Measurements from ENCODE around the gene SRGAP3.

Gene SRGAP3

GRCh38 chr3:9066141-9066540, 183.3 kb downstream of the SRGAP3 start:
- H3K36me3 ChIP-seq (replicated peaks; ENCODE audit: low read depth, low read length) = peaks cover 4% of the 10 kb centered on the region
- peaks cover 13% of the 10 kb centered on the region for H3K27me3 ChIP-seq (ENCODE audit: low read depth, low read length)
- no peaks in the 10 kb centered on the region for H3K79me2 ChIP-seq (ENCODE audit: low read length)
- no peaks in the 10 kb centered on the region for H3K4me1 ChIP-seq (ENCODE audit: low read length)
- no peak overlapping the region for H3K27ac ChIP-seq (ENCODE audit: low read length)
- TF ChIP-seq CTCF (IDR thresholded peaks at IDR 0.05; ENCODE audit: low read depth, low read length) (no peak), EZH2phosphoT487 (IDR thresholded peaks at IDR 0.05; ENCODE audit: low read depth) (no peak)
- no peak overlapping the region for H3K4me2 ChIP-seq (ENCODE audit: low read length)
- no peak overlapping the region for H3K9ac ChIP-seq (ENCODE audit: low read length)
- H2AFZ ChIP-seq (ENCODE audit: low read depth, low read length) = no peak overlapping the region
- no peak overlapping the region for H3K4me3 ChIP-seq (ENCODE audit: low read length)
- H4K20me1 ChIP-seq (ENCODE audit: insufficient read depth, low read length) = no peaks in the 10 kb centered on the region
- H3K9me3 ChIP-seq (ENCODE audit: insufficient read depth, low read length) = 0 out of 2 replicates have a peak, but pooled peaks cover 5% of the 10 kb centered on the region

GRCh38 chr3:9064850-9065249, 184.6 kb downstream of the SRGAP3 start:
- peaks cover 4% of the 10 kb centered on the region for H3K36me3 ChIP-seq (replicated peaks; ENCODE audit: low read depth, low read length)
- TF ChIP-seq CTCF (IDR thresholded peaks at IDR 0.05; ENCODE audit: low read depth, low read length) = no peak
- no peak overlapping the region for H3K4me3 ChIP-seq (ENCODE audit: low read length)
- no peaks in the 10 kb centered on the region for H4K20me1 ChIP-seq (ENCODE audit: insufficient read depth, low read length)
- H3K4me2 ChIP-seq (ENCODE audit: low read length) = no peak overlapping the region
- H3K4me1 ChIP-seq (ENCODE audit: low read length) = peaks cover 7% of the 10 kb centered on the region
- no peak overlapping the region for H2AFZ ChIP-seq (ENCODE audit: low read depth, low read length)
- no peak overlapping the region for H3K27ac ChIP-seq (ENCODE audit: low read length)
- H3K9ac ChIP-seq (ENCODE audit: low read length) = no peak overlapping the region
- peaks cover 7% of the 10 kb centered on the region; the same call in 1 of the 2 replicates for H3K27me3 ChIP-seq (ENCODE audit: low read depth, low read length)
- no peaks in the 10 kb centered on the region for H3K79me2 ChIP-seq (ENCODE audit: low read length)
- 0 out of 2 replicates have a peak, but pooled peaks cover 5% of the 10 kb centered on the region for H3K9me3 ChIP-seq (ENCODE audit: insufficient read depth, low read length)

GRCh38 chr3:9064251-9064650, 185.2 kb downstream of the SRGAP3 start:
- peaks cover 13% of the 10 kb centered on the region for H3K4me1 ChIP-seq (ENCODE audit: low read length)
- H3K79me2 ChIP-seq (ENCODE audit: low read length) = no peaks in the 10 kb centered on the region
- peaks cover 4% of the 10 kb centered on the region for H3K36me3 ChIP-seq (replicated peaks; ENCODE audit: low read depth, low read length)
- H3K4me3 ChIP-seq (ENCODE audit: low read length) = no peak overlapping the region
- no peaks in the 10 kb centered on the region for H4K20me1 ChIP-seq (ENCODE audit: insufficient read depth, low read length)
- TF ChIP-seq CTCF (IDR thresholded peaks at IDR 0.05; ENCODE audit: low read depth, low read length) (no peak), EZH2phosphoT487 (IDR thresholded peaks at IDR 0.05; ENCODE audit: low read depth) (no peak)
- no peak overlapping the region for H3K27ac ChIP-seq (ENCODE audit: low read length)
- H2AFZ ChIP-seq (ENCODE audit: low read depth, low read length) = no peak overlapping the region
- 0 out of 2 replicates have a peak, but pooled peaks cover 5% of the 10 kb centered on the region for H3K9me3 ChIP-seq (ENCODE audit: insufficient read depth, low read length)
- H3K9ac ChIP-seq (ENCODE audit: low read length) = no peak overlapping the region
- peaks cover 7% of the 10 kb centered on the region; the same call in 1 of the 2 replicates for H3K27me3 ChIP-seq (ENCODE audit: low read depth, low read length)
- H3K4me2 ChIP-seq (ENCODE audit: low read length) = no peak overlapping the region

GRCh38 chr3:9062570-9062969, 186.9 kb downstream of the SRGAP3 start:
- Histone ChIP-seq H3K9ac (ENCODE audit: low read length) (no peak overlapping the region), H3K36me3 (replicated peaks; ENCODE audit: low read depth, low read length) (peaks cover 4% of the 10 kb centered on the region), H3K27me3 (ENCODE audit: low read depth, low read length) (peaks cover 7% of the 10 kb centered on the region; the same call in 1 of the 2 replicates), H3K4me3 (ENCODE audit: low read length) (no peak overlapping the region), H3K4me2 (ENCODE audit: low read length) (no peak overlapping the region), H3K9me3 (ENCODE audit: insufficient read depth, low read length) (0 out of 2 replicates have a peak, but pooled peaks cover 5% of the 10 kb centered on the region), H3K27ac (ENCODE audit: low read length) (no peak overlapping the region), H3K79me2 (ENCODE audit: low read length) (no peaks in the 10 kb centered on the region), H3K4me1 (ENCODE audit: low read length) (peaks cover 16% of the 10 kb centered on the region), H2AFZ (ENCODE audit: low read depth, low read length) (no peak overlapping the region), H4K20me1 (ENCODE audit: insufficient read depth, low read length) (no peaks in the 10 kb centered on the region)
- no peak for TF ChIP-seq EZH2phosphoT487 (IDR thresholded peaks at IDR 0.05; ENCODE audit: low read depth)
- no peak for TF ChIP-seq CTCF (IDR thresholded peaks at IDR 0.05; ENCODE audit: low read depth, low read length)

Measured in OCI-LY3 (cell line).